DND-41 (cell line): ENCODE results near the gene APPBP2.

Experiments used
- CTCF ChIP-seq: IDR thresholded peaks from 2 replicates; pipeline ENCODE4 v1.5.1; 2012; ENCODE audit warnings: borderline replicate concordance, low read length, moderate library complexity, mild to moderate bottlenecking; ENCODE audit not compliant: poor library complexity, severe bottlenecking; ENCODE audit errors: extremely low read depth
- EZH2 ChIP-seq: IDR thresholded peaks from 3 replicates; pipeline ENCODE4 v1.6.1; 2012; ENCODE audit warnings: borderline replicate concordance, low read depth, mild to moderate bottlenecking, moderate library complexity, low read length, inconsistent platforms; ENCODE audit not compliant: severe bottlenecking

- TF ChIP-seq CTCF (no peak), EZH2 (no peak)
Observed at GRCh38 chr17:60473788-60474187, 52.3 kb downstream of the APPBP2 start.
